Cerebellar cortex (tissue), 1 donor: ENCODE data around the gene TET1.
A peak's percentile ranks its signal among the peaks of the same experiment; 100 is the strongest.
"Not testable (repeated sequence)": the region's sequence is repeated elsewhere in the genome, so short reads cannot be mapped to it uniquely, and the experiment has no call there.

Source experiments
- DNase-seq: peaks from one replicate; pipeline ENCODE4 v3.0.0-alpha.2; 2015; ENCODE audit warnings: low spot score

Gene TET1

GRCh38 chr10:68560186-68560942 lies at the start of gene TET1:
Gene TET1 (plus strand): TSS chr10:68560337. CDS start chr10:68572339, 12,002 bp downstream.
- peak; percentile 69 for DNase-seq

GRCh38 chr10:68516216-68516615 lies 43.9 kb upstream of the TET1 start:
- DNase-seq = not testable (repeated sequence)

GRCh38 chr10:68516766-68517165 lies 43.4 kb upstream of the TET1 start:
- no peak for DNase-seq

- DNase-seq = no peak
Measured at GRCh38 chr10:68517188-68517587, 42.9 kb upstream of the TET1 start.

GRCh38 chr10:68518609-68519008 lies 41.5 kb upstream of the TET1 start:
- not testable (repeated sequence) for DNase-seq

- DNase-seq = not testable (repeated sequence)
Measured at GRCh38 chr10:68525490-68526038, 34.6 kb upstream of the TET1 start.

- DNase-seq = no peak
Measured at GRCh38 chr10:68526634-68527307, 33.4 kb upstream of the TET1 start.

- no peak for DNase-seq
Measured at GRCh38 chr10:68536973-68537372, 23.2 kb upstream of the TET1 start.

- DNase-seq = no peak
Measured at GRCh38 chr10:68537796-68538195, 22.3 kb upstream of the TET1 start.

- DNase-seq = no peak
Measured at GRCh38 chr10:68543004-68543918, 16.9 kb upstream of the TET1 start.

GRCh38 chr10:68550747-68551411 lies 9.3 kb upstream of the TET1 start:
- DNase-seq = peak; percentile 86

- no peak for DNase-seq
Measured at GRCh38 chr10:68553138-68553537, 7.0 kb upstream of the TET1 start.

- no peak for DNase-seq
Measured at GRCh38 chr10:68553599-68553998, 6.5 kb upstream of the TET1 start.

GRCh38 chr10:68558478-68558877 lies 1.7 kb upstream of the TET1 start:
- no peak for DNase-seq

GRCh38 chr10:68559251-68559650 lies 886 bp upstream of the TET1 start:
- no peak for DNase-seq

- DNase-seq = no peak
Measured at GRCh38 chr10:68559841-68560185, 324 bp upstream of the TET1 start.

- peak; percentile 26 for DNase-seq
Measured at GRCh38 chr10:68560943-68561864, 1.1 kb downstream of the TET1 start.

- DNase-seq = peak; percentile 25
Measured at GRCh38 chr10:68561865-68562649, 1.9 kb downstream of the TET1 start.

GRCh38 chr10:68562661-68563570 lies 2.8 kb downstream of the TET1 start:
- no peak for DNase-seq
